HFF-Myc (cell line): ENCODE data around the gene GADL1.
A peak's percentile ranks its signal among the peaks of the same experiment; 100 is the strongest.

ENCODE experiments used
- DNase-seq: peaks from one replicate; pipeline ENCODE4 v3.0.0-alpha.2; 2011; ENCODE audit warnings: low read depth; ENCODE audit errors: extremely low read depth
- H3K4me3 ChIP-seq: replicated peaks from 2 replicates; pipeline ENCODE4 v1.5.1; 2011; ENCODE audit warnings: low read depth, mild to moderate bottlenecking, control low read depth, low read length
- CTCF ChIP-seq: IDR thresholded peaks from 2 replicates; pipeline ENCODE4 v1.5.1; 2012; ENCODE audit warnings: mild to moderate bottlenecking, low read depth, low read length, control low read depth; ENCODE audit errors: missing control alignments

The GADL1 gene

DNA sequence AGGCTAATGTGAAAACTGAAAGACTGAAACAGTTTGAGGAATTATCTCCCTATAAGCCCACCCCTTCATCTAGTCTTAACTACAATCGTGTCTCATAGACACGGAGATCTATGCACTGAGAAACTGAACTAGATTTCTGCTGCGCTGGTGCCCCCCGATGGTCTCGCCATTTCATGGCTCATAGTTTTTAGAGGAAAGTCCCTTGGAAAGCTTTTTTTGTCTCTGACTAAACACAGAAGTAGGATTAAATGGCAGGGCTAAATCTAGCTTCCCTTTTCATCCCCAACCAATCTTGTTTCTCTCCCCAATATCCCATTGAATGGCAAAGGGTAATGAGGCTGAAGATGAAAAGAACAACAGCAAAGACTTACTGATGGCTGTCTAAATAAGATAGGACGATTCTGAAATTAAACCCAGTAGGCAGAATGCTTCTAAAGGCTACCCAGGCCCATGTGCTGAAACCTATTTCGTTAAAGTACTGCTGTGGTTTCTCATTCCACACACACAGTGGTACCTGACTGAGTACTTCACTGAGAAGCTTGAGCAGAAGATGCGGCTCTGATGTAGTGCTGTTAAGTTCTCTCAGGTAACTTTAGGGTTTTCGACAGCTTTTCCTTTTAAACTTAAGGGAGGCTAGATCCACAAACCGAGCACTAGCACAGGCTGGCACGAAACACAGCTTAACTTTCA lies 142.7 kb downstream of the GADL1 start:
- peak; percentile 27 for DNase-seq
- peak; percentile 60 for TF ChIP-seq CTCF

GRCh38 chr3:30750967-30751366 lies 143.5 kb downstream of the GADL1 start:
- no peak for TF ChIP-seq CTCF
- DNase-seq = no peak
- H3K4me3 ChIP-seq = no peak overlapping the region

More for the DNA sequence above, 142.7 kb downstream of the GADL1 start:
- H3K4me3 ChIP-seq = no peak overlapping the region

DNA sequence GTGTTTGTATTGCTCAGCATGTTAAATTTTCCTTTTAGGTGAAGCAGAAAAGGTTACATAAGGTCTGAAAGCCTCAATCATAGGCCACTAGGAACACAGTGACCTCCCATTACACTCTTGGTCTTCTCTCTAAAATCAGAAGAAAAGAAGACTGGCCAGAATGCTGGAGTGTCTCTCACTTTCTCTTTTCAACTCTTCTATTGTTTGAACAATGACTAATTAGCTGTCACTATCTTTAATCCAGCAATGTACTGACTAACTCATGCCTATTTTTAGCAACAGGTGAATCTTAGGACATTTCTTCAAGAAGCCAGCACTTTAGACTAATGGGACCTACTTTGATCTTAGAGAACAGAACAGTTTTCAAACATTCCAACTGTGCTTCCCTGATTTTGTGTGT lies 145.2 kb downstream of the GADL1 start:
- H3K4me3 ChIP-seq = no peak overlapping the region
- TF ChIP-seq CTCF = no peak
- DNase-seq = no peak

DNA sequence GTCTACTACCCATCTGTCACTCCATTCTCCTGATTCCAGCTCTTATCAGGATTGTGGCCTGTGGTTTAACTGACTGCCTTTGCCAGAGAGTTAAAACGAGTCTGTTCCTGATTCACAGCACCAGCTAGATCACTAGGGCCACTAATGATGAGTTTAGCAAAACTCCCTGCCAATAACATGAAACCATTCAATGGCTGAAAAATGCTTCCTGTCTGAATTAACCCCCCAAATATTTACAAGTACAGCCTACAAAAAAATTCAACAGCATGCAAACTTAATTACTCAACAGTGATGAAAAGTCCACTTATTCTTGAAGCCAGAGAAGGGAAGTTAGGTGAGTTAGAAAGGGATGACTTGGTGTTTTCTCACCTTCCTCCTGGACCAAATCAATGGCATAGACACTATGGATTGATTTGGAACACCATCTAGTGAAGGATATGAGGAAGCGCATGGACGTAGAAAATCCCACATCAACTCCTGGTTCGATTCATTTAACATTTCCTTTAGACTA lies 146.6 kb downstream of the GADL1 start:
- TF ChIP-seq CTCF = peak; percentile 54
- no peak overlapping the region for H3K4me3 ChIP-seq
- peak; percentile 22 for DNase-seq

GRCh38 chr3:30743641-30744317 lies 150.7 kb downstream of the GADL1 start:
- no peak for TF ChIP-seq CTCF
- no peak overlapping the region for H3K4me3 ChIP-seq
- no peak for DNase-seq

DNA sequence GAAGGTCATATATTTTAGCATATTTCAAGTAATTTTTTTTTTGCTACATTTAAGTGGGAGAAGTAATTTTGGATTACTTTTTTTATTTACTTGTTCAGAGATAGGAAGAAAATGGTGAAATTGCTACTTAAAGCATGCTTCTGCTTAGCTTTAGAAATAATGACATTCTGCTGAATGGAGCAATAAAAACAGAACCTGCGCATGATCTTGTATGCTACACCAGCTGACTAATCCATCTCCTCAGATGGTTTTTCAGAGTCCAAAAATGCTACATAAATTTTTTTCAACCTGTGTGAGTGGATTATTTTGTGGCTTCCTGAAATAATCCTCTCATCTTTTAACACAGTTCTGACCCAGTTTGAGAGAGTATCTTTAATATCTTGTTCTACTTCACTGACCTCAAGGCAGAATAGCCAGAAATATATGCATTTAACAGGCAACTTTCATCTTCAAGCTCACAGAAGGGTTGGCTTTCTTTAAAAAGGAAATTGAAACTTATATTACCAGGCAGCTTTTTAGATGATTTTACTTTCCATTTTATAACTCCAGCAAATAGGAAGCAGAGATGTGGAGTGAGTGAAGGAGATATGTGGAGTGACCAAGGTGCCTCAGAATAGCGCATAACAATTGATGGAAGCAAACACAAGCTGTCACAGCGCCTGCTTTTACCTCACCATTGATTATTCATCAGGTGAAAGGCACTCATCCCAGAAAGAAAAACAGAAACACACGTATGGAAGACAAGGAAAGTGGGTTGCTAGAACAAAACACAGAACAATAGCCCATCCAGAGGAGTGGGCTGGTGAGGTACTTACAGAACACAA lies 151.5 kb downstream of the GADL1 start:
- no peak for DNase-seq
- TF ChIP-seq CTCF = no peak
- H3K4me3 ChIP-seq = no peak overlapping the region
